Hepatocyte (in vitro differentiated cells): Measurements from ENCODE around the gene INSYN2A. TPM values are rescaled to one million over a fixed set of nuclear protein-coding genes. Genes with fewer than 3 reads are reported as not detected.

Source experiments
- DNase-seq: peaks from one replicate; pipeline ENCODE4 v3.0.0-alpha.2; 2016; ENCODE audit warnings: low spot score
- H2AFZ ChIP-seq: fragments of 200-600 bp; sonication (generic); 2 replicates; pipeline ENCODE4 v1.6.0; 2016; ENCODE audit warnings: antibody characterized with exemption, mild to moderate bottlenecking
- H3K27ac ChIP-seq: fragments of 200-600 bp; sonication (generic); 2 replicates; pipeline ENCODE4 v1.5.1; 2016; ENCODE audit warnings: mild to moderate bottlenecking
- H3K27me3 ChIP-seq: fragments of 200-600 bp; sonication (generic); 2 replicates; pipeline ENCODE4 v1.6.1; 2016
- H3K36me3 ChIP-seq: fragments of 200-600 bp; sonication (generic); replicated peaks from 2 replicates; pipeline ENCODE4 v1.5.1; 2016; ENCODE audit warnings: low read depth; ENCODE audit not compliant: insufficient read depth
- H3K4me1 ChIP-seq: fragments of 200-600 bp; sonication (generic); 2 replicates; pipeline ENCODE4 v1.5.1; 2016; ENCODE audit warnings: mild to moderate bottlenecking, moderate library complexity; ENCODE audit not compliant: insufficient read depth
- H3K4me2 ChIP-seq: fragments of 200-600 bp; sonication (generic); 2 replicates; pipeline ENCODE4 v1.6.0; 2016
- H3K4me3 ChIP-seq: fragments of 200-600 bp; sonication (generic); 2 replicates; pipeline ENCODE4 v1.5.1; 2016; ENCODE audit warnings: mild to moderate bottlenecking
- H3K79me2 ChIP-seq: fragments of 200-600 bp; sonication (generic); 2 replicates; pipeline ENCODE4 v1.6.0; 2017; ENCODE audit warnings: mild to moderate bottlenecking
- H3K9me2 ChIP-seq: fragments of 200-600 bp; sonication (generic); replicated peaks from 2 replicates; pipeline ENCODE4 v1.6.0; 2017; ENCODE audit warnings: mild to moderate bottlenecking; ENCODE audit not compliant: insufficient read depth
- H3K9me3 ChIP-seq: fragments of 200-600 bp; sonication (generic); 2 replicates; pipeline ENCODE4 v1.5.1; 2016; ENCODE audit warnings: low read depth, mild to moderate bottlenecking
- H4K20me1 ChIP-seq: fragments of 200-600 bp; sonication (generic); 2 replicates; pipeline ENCODE4 v1.6.0; 2016; ENCODE audit warnings: mild to moderate bottlenecking; ENCODE audit not compliant: insufficient read depth, poor library complexity, severe bottlenecking
- CTCF ChIP-seq: fragments of 200-600 bp; sonication (generic); IDR thresholded peaks from 2 replicates; pipeline ENCODE4 v1.5.1; 2016; ENCODE audit warnings: antibody characterized with exemption, mild to moderate bottlenecking; ENCODE audit not compliant: poor library complexity
- EZH2 ChIP-seq: fragments of 200-600 bp; sonication (generic); IDR thresholded peaks from 2 replicates; pipeline ENCODE4 v1.6.1; 2016; ENCODE audit warnings: antibody characterized with exemption, mild to moderate bottlenecking, borderline replicate concordance
- EZH2phosphoT487 ChIP-seq: fragments of 200-600 bp; sonication (generic); IDR thresholded peaks from one replicate; pipeline ENCODE4 v1.6.1; 2018; ENCODE audit warnings: antibody characterized with exemption, mild to moderate bottlenecking, low read depth, moderate library complexity; ENCODE audit not compliant: unreplicated experiment, severe bottlenecking
- WGBS: methylation state at CpG from one replicate; pipeline ENCODE4 v1.1.6; 2016; ENCODE audit warnings: low lambda C conversion rate; ENCODE audit errors: missing lambda C conversion rate; 5-methylcytosine and 5-hydroxymethylcytosine counted together
- polyA plus RNA-seq: library from polyadenylated mRNA; unstranded; fragments of >200 nt; fragmentation: Nextera tagmentation; extraction: Ambion mirVana; gene quantifications from 2 replicates; pipeline ENCODE4 v1.2.1, GENCODE V29; 2016
- total RNA-seq: library from RNA; depleted of rRNA; stranded (reverse); fragments of >200 nt; gene quantifications from 2 replicates; pipeline ENCODE4 v1.2.3, GENCODE V29; 2014

INSYN2A gene
- total and polyA plus RNA-seq, 2 experiments from 2014 or later, result 0.77 to 0.97 TPM

GRCh38 chr10:127242914-127243313, 46.5 kb upstream of the INSYN2A start:
- Histone ChIP-seq H3K79me2 (no peaks in the 10 kb centered on the region), H3K36me3 (no peaks in the 10 kb centered on the region), H3K9me3 (no peaks in the 10 kb centered on the region), H3K27me3 (no peaks in the 10 kb centered on the region), H3K4me2 (no peak overlapping the region), H3K9me2 (no peaks in the 10 kb centered on the region), H4K20me1 (no peaks in the 10 kb centered on the region), H3K4me3 (no peak overlapping the region), H3K27ac (no peak overlapping the region), H3K4me1 (no peaks in the 10 kb centered on the region), H2AFZ (no peak overlapping the region)
- 72% methylated on average over 3 of the region's 3 CpGs for WGBS
- no peak for DNase-seq
- TF ChIP-seq EZH2phosphoT487 (no peak), CTCF (no peak), EZH2 (no peak)

- Histone ChIP-seq H3K27me3 (no peaks in the 10 kb centered on the region), H3K4me1 (no peaks in the 10 kb centered on the region), H3K4me3 (no peak overlapping the region), H4K20me1 (no peaks in the 10 kb centered on the region), H2AFZ (no peak overlapping the region), H3K9me2 (no peaks in the 10 kb centered on the region), H3K79me2 (no peaks in the 10 kb centered on the region), H3K27ac (no peak overlapping the region), H3K4me2 (no peak overlapping the region), H3K9me3 (no peaks in the 10 kb centered on the region), H3K36me3 (no peaks in the 10 kb centered on the region)
- no peak for DNase-seq
- TF ChIP-seq EZH2phosphoT487 (no peak), EZH2 (no peak)
- WGBS, result 88% methylated on average over 2 of the region's 3 CpGs
Measured at GRCh38 chr10:127236266-127236665, 39.9 kb upstream of the INSYN2A start.

- Histone ChIP-seq H3K27me3 (no peaks in the 10 kb centered on the region), H3K4me1 (no peaks in the 10 kb centered on the region), H3K27ac (no peak overlapping the region), H3K36me3 (no peaks in the 10 kb centered on the region), H2AFZ (no peak overlapping the region), H4K20me1 (no peaks in the 10 kb centered on the region), H3K4me2 (no peak overlapping the region), H3K9me2 (no peaks in the 10 kb centered on the region), H3K9me3 (no peaks in the 10 kb centered on the region), H3K4me3 (no peak overlapping the region), H3K79me2 (no peaks in the 10 kb centered on the region)
- 79% methylated on average over 1 of the region's 1 CpG for WGBS
- no peak for TF ChIP-seq EZH2phosphoT487
- TF ChIP-seq CTCF, result no peak
- TF ChIP-seq EZH2, result no peak
- no peak for DNase-seq
Measured at GRCh38 chr10:127234306-127234800, 38.0 kb upstream of the INSYN2A start.

DNA sequence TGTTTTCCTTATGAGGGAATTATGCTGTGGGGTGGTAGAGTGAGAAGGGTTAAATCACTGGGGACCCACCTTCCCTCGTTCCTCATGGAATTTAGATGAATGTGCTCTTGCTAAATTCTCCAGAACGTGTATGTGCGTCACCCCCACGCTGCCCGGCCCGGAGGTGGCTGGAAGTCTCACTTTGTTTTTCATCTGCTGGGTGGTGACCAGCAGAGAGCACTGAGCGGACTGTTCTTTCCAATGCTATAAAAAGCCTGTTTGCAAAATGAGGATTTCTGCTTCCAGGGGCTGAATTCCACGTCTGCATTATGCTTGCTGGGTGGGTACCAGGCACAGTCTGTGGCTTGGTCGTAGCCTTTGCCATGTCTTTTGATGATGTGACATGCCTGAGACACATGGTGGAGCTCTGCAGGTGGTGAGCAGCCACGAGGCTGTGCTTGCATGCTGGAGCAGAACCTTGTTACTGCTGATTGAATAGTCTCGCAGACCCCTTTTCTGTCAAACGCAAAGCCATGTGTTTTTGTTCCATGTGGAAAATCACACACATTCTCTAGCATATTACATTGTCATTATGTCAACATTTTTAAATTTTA, 31.9 kb upstream of the INSYN2A start:
- Histone ChIP-seq H3K36me3 (no peaks in the 10 kb centered on the region), H3K27me3 (no peaks in the 10 kb centered on the region), H3K4me2 (peak overlapping the region; percentile 22), H4K20me1 (no peaks in the 10 kb centered on the region), H3K4me3 (no peak overlapping the region), H3K9me2 (no peaks in the 10 kb centered on the region), H3K27ac (no peak overlapping the region), H3K9me3 (no peaks in the 10 kb centered on the region), H3K79me2 (no peaks in the 10 kb centered on the region), H3K4me1 (no peaks in the 10 kb centered on the region), H2AFZ (no peak overlapping the region)
- no peak for TF ChIP-seq EZH2
- TF ChIP-seq CTCF, result no peak
- TF ChIP-seq EZH2phosphoT487, result no peak
- WGBS, result 55% methylated on average over 12 of the region's 12 CpGs
- DNase-seq, result no peak
